H1 (cell line): ENCODE results near the gene CACNA1G. TPM values are rescaled to one million over a fixed set of nuclear protein-coding genes. Genes with fewer than 3 reads are reported as not detected.

Experiments used
- CTCF ChIA-PET: fragments of 300-600 bp; sonication (Branson Sonifier 250); formaldehyde crosslinking; loops from one replicate; lab custom pipeline; 2021; ENCODE audit not compliant: partially characterized antibody; lab: Charles Lee
- POLR2A ChIA-PET: fragments of 300-600 bp; sonication (Branson Sonifier 250); formaldehyde crosslinking; loops from one replicate; lab custom pipeline; 2021; ENCODE audit warnings: inconsistent platforms; ENCODE audit not compliant: partially characterized antibody; lab: Charles Lee
- DNase-seq, 2 experiments: peaks; one replicate each; pipeline versions ENCODE4 v3.0.0 to v3.0.0-alpha.2; 2010 to 2022; ENCODE audit warnings: low spot score in 2 of 2, low read depth in 1 of 2, mixed read lengths in 1 of 2
- FAIRE-seq: peaks from 2 replicates; lab custom pipeline; 2011; peaks lifted over from hg19 to GRCh38; lab: Jason Lieb, UNC
- H2AFZ ChIP-seq: 2 replicates; pipeline ENCODE4 v1.8.1; 2012; ENCODE audit warnings: low read length, inconsistent platforms
- H2AK5ac ChIP-seq: 2 replicates; pipeline ENCODE4 v1.6.1; 2013; ENCODE audit warnings: low read depth, low read length
- H2BK120ac ChIP-seq: replicated peaks from 2 replicates; pipeline ENCODE3; 2013; ENCODE audit warnings: low read depth, low read length, inconsistent platforms
- H2BK12ac ChIP-seq: 2 replicates; pipeline ENCODE4 v1.6.1; 2013; ENCODE audit warnings: low read depth, low read length
- H2BK15ac ChIP-seq: 2 replicates; pipeline ENCODE4 v1.6.1; 2013; ENCODE audit warnings: low read length
- H2BK20ac ChIP-seq: 2 replicates; pipeline ENCODE4 v1.6.1; 2013; ENCODE audit warnings: low read length
- H2BK5ac ChIP-seq: 2 replicates; pipeline ENCODE4 v1.6.1; 2013; ENCODE audit warnings: low read depth, low read length
- H3K14ac ChIP-seq: 2 replicates; pipeline ENCODE4 v1.6.1; 2013; ENCODE audit warnings: inconsistent platforms; ENCODE audit not compliant: insufficient read length
- H3K18ac ChIP-seq: 2 replicates; pipeline ENCODE4 v1.6.1; 2013; ENCODE audit warnings: low read length; ENCODE audit errors: extremely low read depth
- H3K23ac ChIP-seq: 2 replicates; pipeline ENCODE4 v1.6.1; 2013; ENCODE audit warnings: inconsistent platforms; ENCODE audit not compliant: insufficient read length
- H3K23me2 ChIP-seq: 2 replicates; pipeline ENCODE4 v1.6.1; 2013; ENCODE audit warnings: low read depth, low read length
- H3K27ac ChIP-seq: 2 replicates; pipeline ENCODE4 v1.6.1; 2011; ENCODE audit warnings: low read depth, low read length, inconsistent platforms
- H3K27me3 ChIP-seq, 4 experiments: replicated peaks in 1 of 4; 1 replicate in 1 of 4; 2 replicates in 3 of 4; pipeline versions ENCODE4 v1.6.1 to v1.8.1; 2011 to 2013; ENCODE audit warnings: low read length in 3 of 4, mild to moderate bottlenecking in 3 of 4, inconsistent platforms in 2 of 4, mixed read lengths in 2 of 4, moderate library complexity in 1 of 4; ENCODE audit not compliant: control insufficient read depth in 3 of 4, insufficient read depth in 3 of 4; ENCODE audit errors: extremely low read depth in 1 of 4
- H3K36me3 ChIP-seq, 4 experiments: 2 replicates each; pipeline versions ENCODE4 v1.6.1 to v1.8.1; 2011 to 2013; ENCODE audit warnings: mild to moderate bottlenecking in 4 of 4, low read length in 3 of 4, moderate library complexity in 2 of 4, control low read depth in 1 of 4, inconsistent platforms in 1 of 4; ENCODE audit not compliant: insufficient read depth in 4 of 4, control insufficient read depth in 2 of 4
- H3K4ac ChIP-seq: replicated peaks from 2 replicates; pipeline ENCODE3; 2013; ENCODE audit warnings: low read length, low read depth, mixed read lengths, inconsistent platforms; ENCODE audit not compliant: insufficient read length
- H3K4me1 ChIP-seq, 4 experiments: replicated peaks in 1 of 4; 1 replicate in 1 of 4; 2 replicates in 3 of 4; pipeline versions ENCODE4 v1.6.1 to v1.8.1; 2011 to 2013; ENCODE audit warnings: low read length in 3 of 4, inconsistent platforms in 2 of 4, mixed read lengths in 1 of 4; ENCODE audit not compliant: insufficient read depth in 4 of 4, control insufficient read depth in 3 of 4
- H3K4me2 ChIP-seq, 2 experiments: 2 replicates each; pipeline versions ENCODE4 v1.6.1 to v1.8.1; 2011 to 2013; ENCODE audit warnings: low read depth in 2 of 2, low read length in 2 of 2, control low read depth in 1 of 2, inconsistent platforms in 1 of 2, mild to moderate bottlenecking in 1 of 2; ENCODE audit not compliant: insufficient read depth in 1 of 2
- H3K4me3 ChIP-seq, 4 experiments: fragments of 200-600, 300-600 bp in 1 of 4; sonication (generic), shearing (Covaris generic), sonication (Bioruptor Twin) in 1 of 4; 2 replicates each; pipeline versions ENCODE4 v1.5.1 to v1.8.1; 2011 to 2016; ENCODE audit warnings: low read length in 4 of 4, low read depth in 3 of 4, control low read depth in 2 of 4, inconsistent platforms in 2 of 4, mild to moderate bottlenecking in 2 of 4, mixed read lengths in 1 of 4, moderate library complexity in 1 of 4; ENCODE audit not compliant: insufficient read depth in 2 of 4; ENCODE audit errors: extremely low read depth in 1 of 4
- H3K56ac ChIP-seq: replicated peaks from 2 replicates; pipeline ENCODE3; 2013; ENCODE audit warnings: low read depth, mild to moderate bottlenecking, mixed read lengths, low read length, inconsistent platforms; ENCODE audit not compliant: insufficient read length
- H3K79me1 ChIP-seq: 2 replicates; pipeline ENCODE4 v1.6.1; 2013; ENCODE audit warnings: low read depth, low read length, control low read depth
- H3K79me2 ChIP-seq, 2 experiments: 2 replicates each; pipeline versions ENCODE4 v1.6.1 to v1.8.1; 2012 to 2013; ENCODE audit warnings: low read length in 2 of 2, mild to moderate bottlenecking in 2 of 2, inconsistent platforms in 1 of 2; ENCODE audit not compliant: insufficient read depth in 2 of 2, control insufficient read depth in 1 of 2
- H3K9ac ChIP-seq, 4 experiments: replicated peaks in 1 of 4; 1 replicate in 1 of 4; 2 replicates in 3 of 4; pipeline versions ENCODE4 v1.6.1 to v1.8.1; 2011 to 2013; ENCODE audit warnings: low read depth in 3 of 4, low read length in 3 of 4, control low read depth in 2 of 4, mild to moderate bottlenecking in 2 of 4, moderate library complexity in 2 of 4, inconsistent platforms in 1 of 4; ENCODE audit errors: extremely low read depth in 1 of 4
- H3K9me3 ChIP-seq, 2 experiments: 2 replicates each; pipeline versions ENCODE4 v1.6.1 to v1.8.1; 2012 to 2013; ENCODE audit warnings: mild to moderate bottlenecking in 2 of 2, moderate library complexity in 2 of 2, control low read depth in 1 of 2, inconsistent platforms in 1 of 2, low read depth in 1 of 2, low read length in 1 of 2, mixed read lengths in 1 of 2; ENCODE audit not compliant: insufficient read depth in 2 of 2
- H4K20me1 ChIP-seq, 2 experiments: replicated peaks in 1 of 2; 2 replicates each; pipeline versions ENCODE3 to v1.8.1; 2011 to 2013; ENCODE audit warnings: inconsistent platforms in 2 of 2, low read length in 2 of 2, mild to moderate bottlenecking in 1 of 2; ENCODE audit not compliant: insufficient read depth in 2 of 2, control insufficient read depth in 1 of 2
- H4K5ac ChIP-seq: 2 replicates; pipeline ENCODE4 v1.6.1; 2013; ENCODE audit warnings: low read length, low read depth, mixed read lengths, inconsistent platforms; ENCODE audit not compliant: insufficient read length
- H4K8ac ChIP-seq: 2 replicates; pipeline ENCODE4 v1.8.0; 2013; ENCODE audit warnings: mild to moderate bottlenecking, moderate library complexity, low read length, inconsistent platforms; ENCODE audit not compliant: insufficient read depth; ENCODE audit errors: extremely low read depth
- H4K91ac ChIP-seq: replicated peaks from 2 replicates; pipeline ENCODE3; 2013; ENCODE audit warnings: low read length, mixed read lengths, inconsistent platforms; ENCODE audit not compliant: insufficient read length
- BACH1 ChIP-seq: IDR thresholded peaks from 2 replicates; pipeline ENCODE4 v1.6.1; 2012; ENCODE audit warnings: low read length, improper control_type of control experiment
- CBX5 ChIP-seq: fragments of 300-800, 300-1000 bp; sonication (generic); IDR thresholded peaks from 2 replicates; pipeline ENCODE4 v1.7.1; 2016; ENCODE audit warnings: antibody characterized with exemption, low read length, low read depth
- CHD1 ChIP-seq: IDR thresholded peaks from 2 replicates; pipeline ENCODE4 v1.6.1; 2012; ENCODE audit warnings: low read depth, low read length, improper control_type of control experiment
- EZH2 ChIP-seq: fragments of 200-600 bp; sonication (generic); IDR thresholded peaks from 2 replicates; pipeline ENCODE4 v1.7.1; 2012; ENCODE audit warnings: low read depth, mild to moderate bottlenecking, moderate library complexity, low read length, inconsistent platforms; ENCODE audit not compliant: severe bottlenecking
- GABPA ChIP-seq: IDR thresholded peaks from 2 replicates; pipeline ENCODE4 v1.6.1; 2011; ENCODE audit warnings: mild to moderate bottlenecking, low read length, moderate library complexity, borderline replicate concordance; ENCODE audit not compliant: insufficient read depth
- POLR2AphosphoS5 ChIP-seq: IDR thresholded peaks from 2 replicates; pipeline ENCODE4 v1.6.1; 2011; ENCODE audit warnings: low read depth, low read length
- RAD21 ChIP-seq, 2 experiments: IDR thresholded peaks in 1 of 2; conservative IDR thresholded peaks in 1 of 2; 2 replicates each; pipeline ENCODE4 v1.6.1; 2011; ENCODE audit warnings: low read depth in 2 of 2, low read length in 2 of 2, improper control_type of control experiment in 1 of 2, inconsistent platforms in 1 of 2, mild to moderate bottlenecking in 1 of 2, moderate library complexity in 1 of 2
- SUZ12 ChIP-seq: fragments of 200-600 bp; sonication (generic); IDR thresholded peaks from 2 replicates; pipeline ENCODE4 v1.6.1; 2012; ENCODE audit warnings: mild to moderate bottlenecking, inconsistent platforms, low read length, moderate library complexity, mixed read lengths
- TAF7 ChIP-seq: optimal IDR thresholded peaks from 2 replicates; pipeline ENCODE3; 2011; ENCODE audit warnings: low read depth, mild to moderate bottlenecking, inconsistent platforms, low read length, moderate library complexity, borderline replicate concordance
- WGBS, 2 experiments: shearing (Covaris generic) in 1 of 2; methylation state at CpG; one replicate each; pipeline versions ENCODE4 v1.1.6 to v1.1.7; 2013 to 2015; ENCODE audit warnings: low lambda C conversion rate in 2 of 2, mixed read lengths in 2 of 2, inconsistent platforms in 1 of 2, low coverage in 1 of 2, missing lambda C conversion rate in 1 of 2; ENCODE audit not compliant: insufficient replicate concordance in 2 of 2, insufficient coverage in 1 of 2, insufficient read length in 1 of 2; ENCODE audit errors: extremely low coverage in 1 of 2, missing lambda C conversion rate in 1 of 2; 5-methylcytosine and 5-hydroxymethylcytosine counted together
- polyA plus RNA-seq, 7 experiments: library from polyadenylated mRNA; depleted of rRNA in 3 of 7; stranded (reverse) in 5 of 7; unstranded in 2 of 7; fragments of >200 nt in 5 of 7; fragments of 200-250 nt in 2 of 7; gene quantifications; 1 replicate in 5 of 7; 2 replicates in 1 of 7; 4 replicates in 1 of 7; pipeline versions ENCODE4 v1.2.1 to v1.2.3, GENCODE V29; 2011 to 2013; ENCODE audit warnings: missing spikeins in 2 of 7, mixed read lengths in 2 of 7
- total RNA-seq: library from RNA; stranded (reverse); fragmentation: NEBNext Ultra II Directional; extraction: Animal tissue kit (Norgen Biotek cat#: 25700); gene quantifications from 2 replicates; pipeline ENCODE4 v1.2.1, GENCODE V29; 2021
- TF ChIP-seq, protein P1 (sequence below): IDR thresholded peaks from 2 replicates; pipeline ENCODE4 v1.6.1; 2011; ENCODE audit warnings: low read depth, mild to moderate bottlenecking, low read length; ENCODE audit not compliant: insufficient read depth
- TF ChIP-seq, protein P2 (sequence below): IDR thresholded peaks from 2 replicates; pipeline ENCODE4 v1.6.1; 2012; ENCODE audit warnings: inconsistent platforms

CACNA1G gene
- total and polyA plus RNA-seq, 2 of the 8 experiments (the other 6 are each of a cell fraction or from before 2014, with no cell fraction given), result 2.9 to 4.9 TPM

DNA sequence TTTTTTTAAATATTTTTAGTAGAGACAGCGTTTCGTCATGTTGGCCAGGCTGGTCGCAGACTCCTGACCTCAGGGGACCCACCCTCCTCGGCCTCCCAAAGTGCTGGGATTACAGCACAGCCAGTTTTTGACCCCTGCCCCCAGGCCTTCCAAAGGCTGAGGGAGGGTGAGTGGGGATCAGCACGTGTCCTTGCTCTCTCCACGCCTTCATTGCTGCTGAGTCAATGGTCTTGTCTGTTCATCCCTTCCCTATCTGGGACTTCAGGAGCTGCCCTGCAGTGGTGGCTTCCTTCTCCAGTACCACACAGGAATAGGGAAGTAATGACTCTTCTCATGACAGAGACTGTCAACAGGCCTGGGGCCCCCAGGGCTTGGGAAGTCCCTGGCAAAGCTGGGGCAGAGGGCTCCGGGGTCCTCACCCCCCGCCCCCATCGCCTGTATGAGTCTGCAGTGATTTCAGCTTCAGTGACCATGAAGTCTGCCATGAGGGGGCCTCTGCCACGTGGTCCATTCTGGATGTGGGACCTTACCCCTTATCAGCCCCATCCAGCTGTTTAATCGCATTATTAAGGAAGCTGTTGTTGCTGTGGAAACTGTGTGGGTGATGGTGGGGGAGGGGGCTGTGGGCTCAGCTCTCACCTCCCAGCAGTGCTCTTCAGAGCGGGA, 80.3 kb downstream of the CACNA1G start:
- Histone ChIP-seq H3K9me3 (no peaks in the 10 kb centered on the region), H2BK15ac (no peak overlapping the region; the same call in 1 of the 2 replicates), H3K18ac (no peak overlapping the region), H3K14ac (no peak overlapping the region), H3K4ac (no peak overlapping the region), H3K27ac (no peak overlapping the region), H4K5ac (no peak overlapping the region), H3K79me1 (no peaks in the 10 kb centered on the region), H3K56ac (no peak overlapping the region), H2BK20ac (no peak overlapping the region), H2AK5ac (no peak overlapping the region), H4K91ac (no peak overlapping the region), H2AFZ (no peak overlapping the region), H3K27me3 (peaks cover 6 to 10% (median 10%) of the 10 kb centered on the region in 4 experiments), H4K20me1 (no peaks in the 10 kb centered on the region), H3K4me1 (peaks cover 0 to 11% (median 5%) of the 10 kb centered on the region in 4 experiments; a peak in 4 of 7 replicates), H3K4me2 (no peak overlapping the region; a peak in 1 of 4 replicates), H4K8ac (no peak overlapping the region), H2BK5ac (peak overlapping the region; percentile 68; the same call in 1 of the 2 replicates), H3K9ac (no peak overlapping the region), H2BK120ac (no peak overlapping the region), H3K23me2 (no peaks in the 10 kb centered on the region), H3K4me3 (no peak overlapping the region), H2BK12ac (peak overlapping the region; percentile 80; the same call in 1 of the 2 replicates), H3K79me2 (no peaks in the 10 kb centered on the region), H3K36me3 (no peaks in the 10 kb centered on the region), H3K23ac (no peak overlapping the region)
- WGBS, 2 experiments, result 85% methylated on average over 12 of the region's 12 CpGs; no CpG with 5 or more reads in 1 of the 2 experiments
- DNase-seq (no peak), FAIRE-seq (no peak)
- ChIA-PET POLR2A (interaction anchor here (0.6 to 1.5 kb wide), 6 partner anchors 10 to 226 kb away, joined by 3 to 7 read pairs (median 3); partner anchors contain the start of gene TOB1), CTCF (interaction anchor here (0.6 to 12.8 kb wide), 16 partner anchors 8 to 798 kb away, joined by 3 to 135 read pairs (median 6); no protein-coding TSS in a partner anchor)
- TF ChIP-seq GABPA (no peak), RAD21 (IDR thresholded peaks at IDR 0.05 in 1 of 2, conservative IDR thresholded peaks at IDR 0.05 in 1 of 2; ENCODE audit: low read depth in 2 of 2, low read length in 2 of 2) (no peak), EZH2 (no peak), SUZ12 (no peak), TAF7 (no peak), POLR2AphosphoS5 (no peak), CHD1 (no peak), CBX5 (no peak), BACH1 (no peak)
- TF ChIP-seq, protein P1, sequence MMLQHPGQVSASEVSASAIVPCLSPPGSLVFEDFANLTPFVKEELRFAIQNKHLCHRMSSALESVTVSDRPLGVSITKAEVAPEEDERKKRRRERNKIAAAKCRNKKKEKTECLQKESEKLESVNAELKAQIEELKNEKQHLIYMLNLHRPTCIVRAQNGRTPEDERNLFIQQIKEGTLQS, result no peak
- TF ChIP-seq, protein P2, sequence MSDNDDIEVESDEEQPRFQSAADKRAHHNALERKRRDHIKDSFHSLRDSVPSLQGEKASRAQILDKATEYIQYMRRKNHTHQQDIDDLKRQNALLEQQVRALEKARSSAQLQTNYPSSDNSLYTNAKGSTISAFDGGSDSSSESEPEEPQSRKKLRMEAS, result no peak
